ENCODE measurements around the gene BOC. TPM values are rescaled to one million over a fixed set of nuclear protein-coding genes. Genes with fewer than 3 reads are reported as not detected.
A peak's percentile ranks its signal among the peaks of the same experiment; 100 is the strongest.

BOC gene
- total RNA-seq, 1 experiment from 2014 or later = 3.5 TPM

GRCh38 chr3:113312416-113312815 is 101.1 kb downstream of the BOC start:
- Histone ChIP-seq H2BK20ac (ENCODE audit: low read depth, low read length, poor library complexity, severe bottlenecking) (no peak overlapping the region), H3K4me2 (ENCODE audit: insufficient read depth, insufficient read length, low read length) (no peak overlapping the region), H3T11ph (ENCODE audit: low read length) (no peak overlapping the region), H4K20me1 (ENCODE audit: control insufficient read depth, insufficient read depth, insufficient read length) (no peaks in the 10 kb centered on the region), H3K4ac (ENCODE audit: low read depth, low read length) (no peak overlapping the region), H3K56ac (ENCODE audit: insufficient read length, low read depth, low read length) (no peak overlapping the region), H3K18ac (ENCODE audit: insufficient read length, low read depth, low read length) (no peak overlapping the region), H4K8ac (replicated peaks; ENCODE audit: insufficient read length, low read depth, low read length) (no peak overlapping the region), H2AK5ac (ENCODE audit: insufficient read length, low read length) (no peak overlapping the region), H3K4me1 (ENCODE audit: insufficient read depth, low read length) (no peaks in the 10 kb centered on the region), H3K23me2 (ENCODE audit: insufficient read length, low read depth, low read length, poor library complexity, severe bottlenecking) (no peaks in the 10 kb centered on the region), H2BK12ac (ENCODE audit: insufficient read length, low read depth, low read length) (no peak overlapping the region), H3K14ac (ENCODE audit: insufficient read depth, low read length) (no peak overlapping the region), H2AFZ (ENCODE audit: low read length) (no peak overlapping the region), H3K23ac (ENCODE audit: insufficient read length, low read depth, low read length) (no peak overlapping the region), H3K27me3 (ENCODE audit: insufficient read depth, low read length) (no peaks in the 10 kb centered on the region), H2BK15ac (ENCODE audit: low read depth, low read length) (0 out of 2 replicates have a peak overlapping the region, but pooled peaks have one; percentile 24), H3K79me2 (ENCODE audit: insufficient read depth, low read length) (no peaks in the 10 kb centered on the region), H4K5ac (ENCODE audit: insufficient read length, low read depth, low read length) (no peak overlapping the region), H2BK120ac (ENCODE audit: low read depth, low read length, poor library complexity, severe bottlenecking) (no peak overlapping the region), H3K79me1 (ENCODE audit: insufficient read depth, low read depth, low read length, poor library complexity, severe bottlenecking) (no peaks in the 10 kb centered on the region), H3K9me3 (ENCODE audit: control insufficient read depth, low read depth, low read length) (no peaks in the 10 kb centered on the region), H3K27ac (ENCODE audit: insufficient read length, low read depth, low read length) (no peak overlapping the region), H4K91ac (ENCODE audit: insufficient read length, low read depth, low read length) (no peak overlapping the region), H2BK5ac (ENCODE audit: insufficient read length, low read length) (no peak overlapping the region), H3K9ac (ENCODE audit: extremely low read depth, insufficient read length, low read length) (no peak overlapping the region)
- DNase-seq = peak; percentile 38
- H3K36me3 Mint-ChIP-seq (ENCODE audit: insufficient read depth in 1 of 3, low read depth in 3 of 3) = peaks cover 30 to 65% (median 58%) of the 10 kb centered on the region in 3 experiments
- WGBS (ENCODE audit: extremely low coverage, insufficient read length, low lambda C conversion rate) = no CpG with 5 or more reads among the region's 3 CpGs
- no peak overlapping the region; a peak in 1 of 5 replicates for H3K4me3 Mint-ChIP-seq
- H3K27ac Mint-ChIP-seq = peak overlapping the region in 2 of 3 experiments; percentile 73 to 84; a peak in 4 of 7 replicates
- H3K27me3 Mint-ChIP-seq (ENCODE audit: low read depth) = no peaks in the 10 kb centered on the region; the same call in 1 of the 2 replicates
- H3K9me3 Mint-ChIP-seq = peaks cover 52 to 59% of the 10 kb centered on the region in 2 experiments
- H3K4me1 Mint-ChIP-seq = peaks cover 4 to 5% of the 10 kb centered on the region in 2 experiments
- TF ChIP-seq, protein P1, sequence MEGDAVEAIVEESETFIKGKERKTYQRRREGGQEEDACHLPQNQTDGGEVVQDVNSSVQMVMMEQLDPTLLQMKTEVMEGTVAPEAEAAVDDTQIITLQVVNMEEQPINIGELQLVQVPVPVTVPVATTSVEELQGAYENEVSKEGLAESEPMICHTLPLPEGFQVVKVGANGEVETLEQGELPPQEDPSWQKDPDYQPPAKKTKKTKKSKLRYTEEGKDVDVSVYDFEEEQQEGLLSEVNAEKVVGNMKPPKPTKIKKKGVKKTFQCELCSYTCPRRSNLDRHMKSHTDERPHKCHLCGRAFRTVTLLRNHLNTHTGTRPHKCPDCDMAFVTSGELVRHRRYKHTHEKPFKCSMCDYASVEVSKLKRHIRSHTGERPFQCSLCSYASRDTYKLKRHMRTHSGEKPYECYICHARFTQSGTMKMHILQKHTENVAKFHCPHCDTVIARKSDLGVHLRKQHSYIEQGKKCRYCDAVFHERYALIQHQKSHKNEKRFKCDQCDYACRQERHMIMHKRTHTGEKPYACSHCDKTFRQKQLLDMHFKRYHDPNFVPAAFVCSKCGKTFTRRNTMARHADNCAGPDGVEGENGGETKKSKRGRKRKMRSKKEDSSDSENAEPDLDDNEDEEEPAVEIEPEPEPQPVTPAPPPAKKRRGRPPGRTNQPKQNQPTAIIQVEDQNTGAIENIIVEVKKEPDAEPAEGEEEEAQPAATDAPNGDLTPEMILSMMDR (conservative IDR thresholded peaks at IDR 0.05) = no peak
